K562 (cell line): ENCODE data around the gene SUOX. TPM values are rescaled to one million over a fixed set of nuclear protein-coding genes. Genes with fewer than 3 reads are reported as not detected.

Experiments used
- BCL6 ChIP-seq: fragments of 250-450 bp; sonication (Bioruptor Pico); IDR thresholded peaks from 2 replicates; pipeline ENCODE4 v1.4.0; 2020
- CCNT2 ChIP-seq: IDR thresholded peaks from 2 replicates; pipeline ENCODE4 v1.6.1; 2011; ENCODE audit warnings: borderline replicate concordance, low read depth, mild to moderate bottlenecking, moderate library complexity, mixed read lengths, low read length; ENCODE audit not compliant: insufficient read length; ENCODE audit errors: extremely low read depth
- CEBPB ChIP-seq: fragments of 450-650 bp; IDR thresholded peaks from 2 replicates; pipeline ENCODE4 v1.6.1; 2016; ENCODE audit warnings: missing genetic modification characterization, missing compliant biosample characterization
- CHD2 ChIP-seq: IDR thresholded peaks from 2 replicates; pipeline ENCODE4 v1.6.1; 2011; ENCODE audit warnings: low read depth, low read length
- EHMT2 ChIP-seq: fragments of 450-650 bp; IDR thresholded peaks from 2 replicates; pipeline ENCODE4 v1.6.1; 2018; ENCODE audit warnings: antibody characterized with exemption
- EP400 ChIP-seq: fragments of 450-650 bp; IDR thresholded peaks from 2 replicates; pipeline ENCODE4 v1.6.1; 2017; ENCODE audit warnings: antibody characterized with exemption, mild to moderate bottlenecking, moderate library complexity
- LCOR ChIP-seq: sonication (generic); formaldehyde crosslinking; IDR thresholded peaks from 2 replicates; pipeline ENCODE4 v1.8.0; 2022; ENCODE audit warnings: mild to moderate bottlenecking, missing genetic modification reagents
- MECOM ChIP-seq: fragments of 250-450 bp; sonication (Bioruptor Pico); IDR thresholded peaks from 2 replicates; pipeline ENCODE4 v1.8.0; 2022; ENCODE audit warnings: inconsistent platforms
- MTA2 ChIP-seq: fragments of 450-650 bp; IDR thresholded peaks from 2 replicates; pipeline ENCODE4 v1.6.1; 2016; ENCODE audit warnings: low read depth
- NFYB ChIP-seq: IDR thresholded peaks from 2 replicates; pipeline ENCODE4 v1.6.1; 2011; ENCODE audit warnings: mild to moderate bottlenecking, moderate library complexity; ENCODE audit not compliant: insufficient read length; ENCODE audit errors: extremely low read depth
- POLR2H ChIP-seq: IDR thresholded peaks from 2 replicates; pipeline ENCODE4 v1.6.1; 2016; ENCODE audit warnings: missing genetic modification characterization, low read depth, mild to moderate bottlenecking, control low read depth, missing compliant biosample characterization, moderate library complexity
- RAD21 ChIP-seq, 2 experiments: fragments of 250-450 bp in 1 of 2; fragments of 450-650 bp in 1 of 2; sonication (Bioruptor Pico) in 1 of 2; formaldehyde crosslinking in 1 of 2; IDR thresholded peaks in 1 of 2; conservative IDR thresholded peaks in 1 of 2; 2 replicates each; pipeline versions ENCODE4 v1.4.0 to v1.8.0; 2020 to 2022; ENCODE audit warnings: mild to moderate bottlenecking in 2 of 2, moderate library complexity in 1 of 2
- RAD51 ChIP-seq: fragments of 450-650 bp; IDR thresholded peaks from 2 replicates; pipeline ENCODE4 v1.7.1; 2016; ENCODE audit warnings: low read depth, mild to moderate bottlenecking, borderline replicate concordance
- SIX5 ChIP-seq, 2 experiments: IDR thresholded peaks; 2 replicates each; pipeline ENCODE4 v1.6.1; 2011; ENCODE audit warnings: low read length in 2 of 2, borderline replicate concordance in 1 of 2, low read depth in 1 of 2, mild to moderate bottlenecking in 1 of 2, moderate library complexity in 1 of 2; ENCODE audit not compliant: insufficient read depth in 1 of 2
- SNIP1 ChIP-seq: fragments of 450-650 bp; IDR thresholded peaks from 2 replicates; pipeline ENCODE4 v1.7.1; 2017; ENCODE audit warnings: low read depth, mild to moderate bottlenecking
- STAT5A ChIP-seq: IDR thresholded peaks from 2 replicates; pipeline ENCODE4 v1.6.1; 2012; ENCODE audit warnings: low read length, inconsistent platforms, borderline replicate concordance
- TAF7 ChIP-seq: fragments of 450-650 bp; IDR thresholded peaks from 2 replicates; pipeline ENCODE4 v1.6.1; 2016; ENCODE audit warnings: missing genetic modification characterization, missing compliant biosample characterization
- TGIF2 ChIP-seq: sonication (generic); formaldehyde crosslinking; IDR thresholded peaks from 2 replicates; pipeline ENCODE4 v1.8.1; 2022; ENCODE audit warnings: mild to moderate bottlenecking, missing genetic modification reagents, moderate library complexity
- U2AF2 ChIP-seq: fragments of 200-400 bp; formaldehyde crosslinking; optimal IDR thresholded peaks from 2 replicates; pipeline ENCODE3; 2017; ENCODE audit warnings: low read depth, mild to moderate bottlenecking, low read length
- ZC3H11A ChIP-seq: IDR thresholded peaks from 2 replicates; pipeline ENCODE4 v1.6.1; 2012; ENCODE audit warnings: low read depth, low read length, improper control_type of control experiment
- ZNF507 ChIP-seq: conservative IDR thresholded peaks from 2 replicates; pipeline ENCODE4 v1.6.1; 2017; ENCODE audit warnings: missing genetic modification characterization, missing compliant biosample characterization
- ZZZ3 ChIP-seq: fragments of 450-650 bp; IDR thresholded peaks from 2 replicates; pipeline ENCODE4 v1.6.1; 2016; ENCODE audit warnings: antibody characterized with exemption, mild to moderate bottlenecking, moderate library complexity
- polyA plus RNA-seq, 8 experiments: library from polyadenylated mRNA; depleted of rRNA in 4 of 8; stranded (reverse) in 5 of 8; unstranded in 3 of 8; fragments of >200 nt; fragmentation: Nextera tagmentation in 2 of 8; fragmentation: Illumina TruSeq in 1 of 8; extraction: Ambion mirVana in 2 of 8; extraction: Trizol in 1 of 8; gene quantifications; 2 replicates each; pipeline versions ENCODE4 v1.2.1 to v1.2.3, GENCODE V29; 2011 to 2014; ENCODE audit warnings: inconsistent platforms in 1 of 8, missing spikeins in 1 of 8
- total RNA-seq, 7 experiments: library from RNA; depleted of rRNA in 6 of 7; stranded (reverse); fragments of >200 nt in 6 of 7; fragmentation: Illumina TruSeq in 2 of 7; extraction: Trizol in 2 of 7; gene quantifications; 2 replicates each; pipeline versions ENCODE4 v1.2.1 to v1.2.3, GENCODE V29; 2011 to 2021; ENCODE audit warnings: low replicate concordance in 1 of 7
- TF ChIP-seq, protein P1 (sequence below): sonication (generic); formaldehyde crosslinking; IDR thresholded peaks from 2 replicates; pipeline ENCODE4 v1.8.1; 2023; ENCODE audit warnings: mild to moderate bottlenecking, missing genetic modification reagents, moderate library complexity
- TF ChIP-seq, protein P2 (sequence below): fragments of 250-450 bp; sonication (Bioruptor Pico); IDR thresholded peaks from 2 replicates; pipeline ENCODE4 v1.5.0; 2022; ENCODE audit warnings: mild to moderate bottlenecking
- TF ChIP-seq, protein P3 (sequence below): sonication (generic); formaldehyde crosslinking; IDR thresholded peaks from 2 replicates; pipeline ENCODE4 v1.8.0; 2022; ENCODE audit warnings: mild to moderate bottlenecking, missing genetic modification reagents

The SUOX gene
- total and polyA plus RNA-seq, 9 of the 15 experiments (the other 6 are each of a cell fraction or from before 2014, with no cell fraction given), result 9.2 to 39.7 (median 25.4) TPM

DNA sequence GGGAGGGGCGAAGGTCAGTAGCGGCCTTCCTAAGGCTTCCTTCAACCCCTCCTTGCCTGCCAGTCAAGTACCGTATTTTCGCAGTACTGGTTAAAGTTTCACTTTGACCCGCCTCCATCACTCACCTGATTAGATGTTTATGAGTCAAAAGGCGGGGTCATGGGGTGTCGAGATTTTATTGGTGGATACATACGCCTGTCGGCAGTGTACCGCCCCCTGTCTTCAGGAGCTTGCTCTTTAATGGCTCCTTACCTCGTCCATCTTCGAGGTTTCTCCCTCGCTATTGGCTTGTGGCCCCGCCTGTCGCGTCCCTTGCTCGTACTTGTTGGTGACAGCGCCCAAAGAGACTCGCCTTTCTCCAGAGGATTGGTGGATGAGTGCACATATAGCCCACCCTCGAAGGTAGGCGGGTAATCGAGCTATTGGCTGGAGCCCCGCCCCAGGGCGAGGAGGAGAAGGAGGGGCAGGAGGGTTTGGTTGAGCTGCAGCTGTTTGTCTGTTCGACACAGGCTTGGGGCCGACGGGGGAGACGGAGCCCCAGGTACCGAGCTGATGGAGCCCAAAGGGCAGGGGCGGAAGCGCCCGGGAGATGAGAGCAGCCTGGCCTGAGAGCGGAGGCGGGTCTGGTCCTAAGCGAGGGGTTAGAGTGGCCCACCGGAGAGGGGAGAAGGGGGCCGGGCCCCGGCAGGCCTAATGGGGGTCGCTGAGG, 23.3 kb upstream of the SUOX start, which contains the start of gene RAB5B (continued):
- no peak for TF ChIP-seq ZNF507 (tag)
- TF ChIP-seq, protein P1, sequence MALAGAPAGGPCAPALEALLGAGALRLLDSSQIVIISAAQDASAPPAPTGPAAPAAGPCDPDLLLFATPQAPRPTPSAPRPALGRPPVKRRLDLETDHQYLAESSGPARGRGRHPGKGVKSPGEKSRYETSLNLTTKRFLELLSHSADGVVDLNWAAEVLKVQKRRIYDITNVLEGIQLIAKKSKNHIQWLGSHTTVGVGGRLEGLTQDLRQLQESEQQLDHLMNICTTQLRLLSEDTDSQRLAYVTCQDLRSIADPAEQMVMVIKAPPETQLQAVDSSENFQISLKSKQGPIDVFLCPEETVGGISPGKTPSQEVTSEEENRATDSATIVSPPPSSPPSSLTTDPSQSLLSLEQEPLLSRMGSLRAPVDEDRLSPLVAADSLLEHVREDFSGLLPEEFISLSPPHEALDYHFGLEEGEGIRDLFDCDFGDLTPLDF, result peak; percentile 80; the same call in 1 of the 2 replicates
- TF ChIP-seq MECOM (CRISPR knock-in tag), result no peak
- TF ChIP-seq EP400, result peak; percentile 63
- TF ChIP-seq MTA2, result no peak
- TF ChIP-seq ZC3H11A, result no peak
- peak; percentile 90 for TF ChIP-seq LCOR (CRISPR knock-in tag)
- 0 out of 2 replicates have a peak, but pooled peaks have one; percentile 22 for TF ChIP-seq RAD51
- no peak for TF ChIP-seq ZZZ3
- peak; percentile 84 for TF ChIP-seq TAF7
- TF ChIP-seq CCNT2, result peak; percentile 47
- peak; percentile 94 for TF ChIP-seq CHD2
- no peak for TF ChIP-seq BCL6 (CRISPR knock-in tag)
- peak; percentile 54 for TF ChIP-seq POLR2H (tag)
- TF ChIP-seq STAT5A, result no peak; the same call in 1 of the 2 replicates
- no peak for TF ChIP-seq TGIF2 (CRISPR knock-in tag)
- no peak for TF ChIP-seq SNIP1
- TF ChIP-seq CEBPB (tag), result no peak
- no peak for TF ChIP-seq EHMT2
- TF ChIP-seq RAD21 (CRISPR knock-in tag; conservative IDR thresholded peaks at IDR 0.05 in 1 of 2, IDR thresholded peaks at IDR 0.05 in 1 of 2), result no peak
- TF ChIP-seq NFYB, result peak; percentile 85
- TF ChIP-seq SIX5 (IDR thresholded peaks at IDR 0.05; ENCODE audit: borderline replicate concordance in 1 of 2, insufficient read depth in 1 of 2, low read depth in 1 of 2, low read length in 2 of 2), result no peak
- TF ChIP-seq, protein P2, sequence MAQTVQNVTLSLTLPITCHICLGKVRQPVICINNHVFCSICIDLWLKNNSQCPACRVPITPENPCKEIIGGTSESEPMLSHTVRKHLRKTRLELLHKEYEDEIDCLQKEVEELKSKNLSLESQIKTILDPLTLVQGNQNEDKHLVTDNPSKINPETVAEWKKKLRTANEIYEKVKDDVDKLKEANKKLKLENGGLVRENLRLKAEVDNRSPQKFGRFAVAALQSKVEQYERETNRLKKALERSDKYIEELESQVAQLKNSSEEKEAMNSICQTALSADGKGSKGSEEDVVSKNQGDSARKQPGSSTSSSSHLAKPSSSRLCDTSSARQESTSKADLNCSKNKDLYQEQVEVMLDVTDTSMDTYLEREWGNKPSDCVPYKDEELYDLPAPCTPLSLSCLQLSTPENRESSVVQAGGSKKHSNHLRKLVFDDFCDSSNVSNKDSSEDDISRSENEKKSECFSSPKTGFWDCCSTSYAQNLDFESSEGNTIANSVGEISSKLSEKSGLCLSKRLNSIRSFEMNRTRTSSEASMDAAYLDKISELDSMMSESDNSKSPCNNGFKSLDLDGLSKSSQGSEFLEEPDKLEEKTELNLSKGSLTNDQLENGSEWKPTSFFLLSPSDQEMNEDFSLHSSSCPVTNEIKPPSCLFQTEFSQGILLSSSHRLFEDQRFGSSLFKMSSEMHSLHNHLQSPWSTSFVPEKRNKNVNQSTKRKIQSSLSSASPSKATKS, result no peak
- TF ChIP-seq, protein P3, sequence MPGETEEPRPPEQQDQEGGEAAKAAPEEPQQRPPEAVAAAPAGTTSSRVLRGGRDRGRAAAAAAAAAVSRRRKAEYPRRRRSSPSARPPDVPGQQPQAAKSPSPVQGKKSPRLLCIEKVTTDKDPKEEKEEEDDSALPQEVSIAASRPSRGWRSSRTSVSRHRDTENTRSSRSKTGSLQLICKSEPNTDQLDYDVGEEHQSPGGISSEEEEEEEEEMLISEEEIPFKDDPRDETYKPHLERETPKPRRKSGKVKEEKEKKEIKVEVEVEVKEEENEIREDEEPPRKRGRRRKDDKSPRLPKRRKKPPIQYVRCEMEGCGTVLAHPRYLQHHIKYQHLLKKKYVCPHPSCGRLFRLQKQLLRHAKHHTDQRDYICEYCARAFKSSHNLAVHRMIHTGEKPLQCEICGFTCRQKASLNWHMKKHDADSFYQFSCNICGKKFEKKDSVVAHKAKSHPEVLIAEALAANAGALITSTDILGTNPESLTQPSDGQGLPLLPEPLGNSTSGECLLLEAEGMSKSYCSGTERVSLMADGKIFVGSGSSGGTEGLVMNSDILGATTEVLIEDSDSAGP, result no peak
- TF ChIP-seq U2AF2, result no peak
